Stimulated activated CD8-positive, alpha-beta memory T cell treated with anti-CD3 and anti-CD28 coated beads, Interleukin-12 subunit alpha, Interleukin-12 subunit beta, amount 100 ng/mL, for 4 hours (primary cell): ENCODE results near the gene REP15.
"Not testable (repeated sequence)": the region's sequence is repeated elsewhere in the genome, so short reads cannot be mapped to it uniquely, and the experiment has no call there.

Experiments used
- DNase-seq: peaks from one replicate; pipeline ENCODE4 v3.0.0-alpha.2; 2020; ENCODE audit warnings: low read depth

Gene REP15

GRCh38 chr12:27696864-27697564 lies 767 bp downstream of the REP15 start:
- DNase-seq = no peak

- DNase-seq = peak; percentile 17
Measured at GRCh38 chr12:27703720-27704452, 7.6 kb downstream of the REP15 start.

GRCh38 chr12:27705263-27705662 lies 9.0 kb downstream of the REP15 start:
- DNase-seq = no peak

- no peak for DNase-seq
Measured at GRCh38 chr12:27707216-27707615, 11.0 kb downstream of the REP15 start.

- DNase-seq = no peak
Measured at GRCh38 chr12:27709212-27709931, 13.1 kb downstream of the REP15 start.

GRCh38 chr12:27709932-27710591 lies 13.8 kb downstream of the REP15 start:
- DNase-seq = no peak

- peak; percentile 79 for DNase-seq
Measured at GRCh38 chr12:27710592-27711316, 14.5 kb downstream of the REP15 start, which contains the start of gene MRPS35. Gene MRPS35 (plus strand): TSS chr12:27710832. CDS start chr12:27710844, 12 bp downstream.

- no peak for DNase-seq
Measured at GRCh38 chr12:27711317-27711682, 15.1 kb downstream of the REP15 start.

GRCh38 chr12:27711967-27712366 lies 15.7 kb downstream of the REP15 start:
- DNase-seq = no peak

- no peak for DNase-seq
Measured at GRCh38 chr12:27723212-27723611, 27.0 kb downstream of the REP15 start.

GRCh38 chr12:27730097-27730588 lies 33.9 kb downstream of the REP15 start:
- no peak for DNase-seq

GRCh38 chr12:27732281-27732680 lies 36.0 kb downstream of the REP15 start:
- no peak for DNase-seq

GRCh38 chr12:27733052-27733656 lies 36.9 kb downstream of the REP15 start:
- no peak for DNase-seq

- no peak for DNase-seq
Measured at GRCh38 chr12:27733791-27734190, 37.5 kb downstream of the REP15 start.

- not testable (repeated sequence) for DNase-seq
Measured at GRCh38 chr12:27734321-27734720, 38.1 kb downstream of the REP15 start.

GRCh38 chr12:27743601-27744000 lies 47.4 kb downstream of the REP15 start:
- DNase-seq = no peak

- not testable (repeated sequence) for DNase-seq
Measured at GRCh38 chr12:27745734-27746133, 49.5 kb downstream of the REP15 start.
